GM12891 (cell line): Measurements from ENCODE around the gene ROR1.

Source experiments
- PAX5 ChIP-seq: IDR thresholded peaks from 2 replicates; pipeline ENCODE4 v1.6.1; 2011; ENCODE audit warnings: low read length, moderate library complexity, mild to moderate bottlenecking; ENCODE audit not compliant: insufficient read depth, severe bottlenecking
- POLR2A ChIP-seq: IDR thresholded peaks from 2 replicates; pipeline ENCODE4 v1.6.1; 2011; ENCODE audit warnings: low read depth, low read length, control low read depth
- POLR2AphosphoS5 ChIP-seq: IDR thresholded peaks from 2 replicates; pipeline ENCODE4 v1.6.1; 2011; ENCODE audit warnings: low read depth, low read length, control low read depth
- TAF1 ChIP-seq: IDR thresholded peaks from 2 replicates; pipeline ENCODE4 v1.6.1; 2011; ENCODE audit warnings: low read depth, low read length, control low read depth

DNA sequence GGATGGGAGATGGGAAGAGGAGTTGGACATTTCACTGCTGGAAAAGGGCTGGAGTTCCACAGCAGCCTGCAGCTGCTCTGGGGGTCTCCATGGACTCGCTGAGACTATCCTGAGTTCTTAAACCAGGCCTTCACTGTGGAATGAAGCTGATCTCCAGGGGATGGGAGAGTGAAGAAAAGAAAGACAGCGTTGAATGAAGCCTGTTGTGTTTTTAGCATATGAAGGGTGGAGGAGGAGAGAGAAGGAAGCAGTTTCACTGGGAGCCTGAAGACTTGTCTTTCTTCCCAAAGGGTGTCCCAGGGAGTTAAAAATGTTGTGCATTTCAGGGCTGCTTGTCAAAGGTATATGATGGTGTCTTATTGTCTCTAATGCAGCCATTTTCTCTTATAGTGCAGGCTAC, 9.2 kb downstream of the ROR1 start:
- TF ChIP-seq TAF1 (no peak), POLR2A (no peak), POLR2AphosphoS5 (no peak), PAX5 (no peak)
